ENCODE measurements around the gene DIAPH2. TPM values are rescaled to one million over a fixed set of nuclear protein-coding genes. Genes with fewer than 3 reads are reported as not detected.

The DIAPH2 gene
- total and polyA plus RNA-seq, 4 donors: 7.2 to 57.6 (median 15.5) TPM

DNA sequence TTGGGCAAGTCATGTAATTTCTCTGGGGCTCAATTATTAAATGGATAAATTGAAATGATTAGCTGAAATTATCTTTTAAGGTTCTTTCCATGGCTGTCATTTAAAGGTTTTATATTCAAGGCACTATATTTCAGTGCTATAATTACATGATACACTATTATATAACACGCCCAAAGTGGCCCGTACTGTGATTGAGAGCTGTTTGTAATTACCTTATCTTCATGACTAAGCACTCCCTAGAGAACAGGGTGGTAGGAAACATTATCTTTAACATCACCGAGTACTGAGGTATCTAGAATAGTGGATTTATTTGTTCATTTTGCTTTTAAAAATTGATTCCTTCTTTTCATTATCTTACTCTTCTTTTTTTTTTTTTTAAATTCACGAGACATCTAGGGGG is 79.0 kb downstream of the DIAPH2 start:
- no peak for ATAC-seq (ENCODE audit: insufficient read depth, low FRiP score)
- H3K27me3 ChIP-seq (ENCODE audit: control insufficient read depth in 3 of 3, insufficient read depth in 3 of 3, low read length in 2 of 3): peaks cover 0 to 17% (median 9%) of the 10 kb centered on the region in 3 donors
- no peak overlapping the region for H3K4me3 ChIP-seq
- TF ChIP-seq, protein P1, sequence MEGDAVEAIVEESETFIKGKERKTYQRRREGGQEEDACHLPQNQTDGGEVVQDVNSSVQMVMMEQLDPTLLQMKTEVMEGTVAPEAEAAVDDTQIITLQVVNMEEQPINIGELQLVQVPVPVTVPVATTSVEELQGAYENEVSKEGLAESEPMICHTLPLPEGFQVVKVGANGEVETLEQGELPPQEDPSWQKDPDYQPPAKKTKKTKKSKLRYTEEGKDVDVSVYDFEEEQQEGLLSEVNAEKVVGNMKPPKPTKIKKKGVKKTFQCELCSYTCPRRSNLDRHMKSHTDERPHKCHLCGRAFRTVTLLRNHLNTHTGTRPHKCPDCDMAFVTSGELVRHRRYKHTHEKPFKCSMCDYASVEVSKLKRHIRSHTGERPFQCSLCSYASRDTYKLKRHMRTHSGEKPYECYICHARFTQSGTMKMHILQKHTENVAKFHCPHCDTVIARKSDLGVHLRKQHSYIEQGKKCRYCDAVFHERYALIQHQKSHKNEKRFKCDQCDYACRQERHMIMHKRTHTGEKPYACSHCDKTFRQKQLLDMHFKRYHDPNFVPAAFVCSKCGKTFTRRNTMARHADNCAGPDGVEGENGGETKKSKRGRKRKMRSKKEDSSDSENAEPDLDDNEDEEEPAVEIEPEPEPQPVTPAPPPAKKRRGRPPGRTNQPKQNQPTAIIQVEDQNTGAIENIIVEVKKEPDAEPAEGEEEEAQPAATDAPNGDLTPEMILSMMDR (IDR thresholded peaks at IDR 0.05; ENCODE audit: control extremely low read depth, extremely low read depth): no peak
- WGBS, 2 donors: 69 to 91% methylated on average over 4 of the region's 4 CpGs
- no peak overlapping the region for H3K27ac ChIP-seq (ENCODE audit: low read depth in 1 of 2, low read length in 1 of 2)
- DNase-seq: no peak
- H3K9me3 ChIP-seq (ENCODE audit: control insufficient read depth in 4 of 4, insufficient read depth in 3 of 4, low read length in 3 of 4): no peaks in the 10 kb centered on the region
- no peaks in the 10 kb centered on the region for H3K36me3 ChIP-seq (ENCODE audit: control insufficient read depth in 4 of 4, insufficient read depth in 4 of 4, low read length in 4 of 4)
- no peak overlapping the region for H3K9ac ChIP-seq (ENCODE audit: insufficient read depth in 1 of 2, low read length in 2 of 2)
- no peaks in the 10 kb centered on the region for H3K4me1 ChIP-seq (ENCODE audit: control insufficient read depth in 5 of 5, insufficient read depth in 5 of 5, low read length in 5 of 5)

GRCh38 chrX:96764864-96765263 is 80.2 kb downstream of the DIAPH2 start:
- TF ChIP-seq, protein P1 (IDR thresholded peaks at IDR 0.05; ENCODE audit: control extremely low read depth, extremely low read depth): no peak
- no peak for ATAC-seq (ENCODE audit: insufficient read depth, low FRiP score)
- H3K27me3 ChIP-seq (ENCODE audit: control insufficient read depth in 3 of 3, insufficient read depth in 3 of 3, low read length in 2 of 3): peaks cover 0 to 19% (median 10%) of the 10 kb centered on the region in 3 donors
- no peak overlapping the region for H3K9ac ChIP-seq (ENCODE audit: insufficient read depth in 1 of 2, low read length in 2 of 2)
- no peaks in the 10 kb centered on the region for H3K36me3 ChIP-seq (ENCODE audit: control insufficient read depth in 4 of 4, insufficient read depth in 4 of 4, low read length in 4 of 4)
- no peak for DNase-seq
- no peaks in the 10 kb centered on the region for H3K9me3 ChIP-seq (ENCODE audit: control insufficient read depth in 4 of 4, insufficient read depth in 3 of 4, low read length in 3 of 4)
- 53 to 78% methylated on average over 1 of the region's 1 CpG for WGBS, 2 donors
- no peak overlapping the region for H3K4me3 ChIP-seq
- no peak overlapping the region for H3K27ac ChIP-seq (ENCODE audit: low read depth in 1 of 2, low read length in 1 of 2)
- no peaks in the 10 kb centered on the region for H3K4me1 ChIP-seq (ENCODE audit: control insufficient read depth in 5 of 5, insufficient read depth in 5 of 5, low read length in 5 of 5)

- Histone ChIP-seq H3K27me3 (ENCODE audit: control insufficient read depth in 3 of 3, insufficient read depth in 3 of 3, low read length in 2 of 3) (peaks cover 0 to 22% (median 8%) of the 10 kb centered on the region in 3 donors), H3K9ac (ENCODE audit: insufficient read depth in 1 of 2, low read length in 2 of 2) (no peak overlapping the region), H3K4me3 (no peak overlapping the region), H3K4me1 (ENCODE audit: control insufficient read depth in 5 of 5, insufficient read depth in 5 of 5, low read length in 5 of 5) (no peaks in the 10 kb centered on the region), H3K36me3 (ENCODE audit: control insufficient read depth in 4 of 4, insufficient read depth in 4 of 4, low read length in 4 of 4) (no peaks in the 10 kb centered on the region), H3K9me3 (ENCODE audit: control insufficient read depth in 4 of 4, insufficient read depth in 3 of 4, low read length in 3 of 4) (no peaks in the 10 kb centered on the region), H3K27ac (ENCODE audit: low read depth in 1 of 2, low read length in 1 of 2) (no peak overlapping the region)
- DNase-seq (peak in 2 of 3 donors; percentile 30 to 49), ATAC-seq (ENCODE audit: insufficient read depth, low FRiP score) (no peak)
- TF ChIP-seq, protein P1 (IDR thresholded peaks at IDR 0.05; ENCODE audit: control extremely low read depth, extremely low read depth): no peak
- WGBS, 2 donors: 31 to 54% methylated on average over 2 of the region's 2 CpGs
Observed at GRCh38 chrX:96770315-96770714, 85.7 kb downstream of the DIAPH2 start.

GRCh38 chrX:96771486-96771885 is 86.8 kb downstream of the DIAPH2 start:
- no peaks in the 10 kb centered on the region for H3K36me3 ChIP-seq (ENCODE audit: control insufficient read depth in 4 of 4, insufficient read depth in 4 of 4, low read length in 4 of 4)
- H3K27ac ChIP-seq (ENCODE audit: low read depth in 1 of 2, low read length in 1 of 2): no peak overlapping the region
- no peak for DNase-seq
- WGBS, 2 donors: 18 to 37% methylated on average over 1 of the region's 1 CpG
- peaks cover 0 to 18% (median 8%) of the 10 kb centered on the region in 3 donors for H3K27me3 ChIP-seq (ENCODE audit: control insufficient read depth in 3 of 3, insufficient read depth in 3 of 3, low read length in 2 of 3)
- no peak overlapping the region for H3K4me3 ChIP-seq
- no peaks in the 10 kb centered on the region for H3K9me3 ChIP-seq (ENCODE audit: control insufficient read depth in 4 of 4, insufficient read depth in 3 of 4, low read length in 3 of 4)
- ATAC-seq (ENCODE audit: insufficient read depth, low FRiP score): no peak
- no peaks in the 10 kb centered on the region for H3K4me1 ChIP-seq (ENCODE audit: control insufficient read depth in 5 of 5, insufficient read depth in 5 of 5, low read length in 5 of 5)
- H3K9ac ChIP-seq (ENCODE audit: insufficient read depth in 1 of 2, low read length in 2 of 2): no peak overlapping the region
- TF ChIP-seq, protein P1 (IDR thresholded peaks at IDR 0.05; ENCODE audit: control extremely low read depth, extremely low read depth): no peak
